ENCODE results near the gene CENATAC.
"Not testable (repeated sequence)": the region's sequence is repeated elsewhere in the genome, so short reads cannot be mapped to it uniquely, and the experiment has no call there.

The CENATAC gene, protein sequence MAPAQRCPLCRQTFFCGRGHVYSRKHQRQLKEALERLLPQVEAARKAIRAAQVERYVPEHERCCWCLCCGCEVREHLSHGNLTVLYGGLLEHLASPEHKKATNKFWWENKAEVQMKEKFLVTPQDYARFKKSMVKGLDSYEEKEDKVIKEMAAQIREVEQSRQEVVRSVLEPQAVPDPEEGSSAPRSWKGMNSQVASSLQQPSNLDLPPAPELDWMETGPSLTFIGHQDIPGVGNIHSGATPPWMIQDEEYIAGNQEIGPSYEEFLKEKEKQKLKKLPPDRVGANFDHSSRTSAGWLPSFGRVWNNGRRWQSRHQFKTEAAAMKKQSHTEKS

GRCh38 chr11:118997627-118998387, at the start of gene CENATAC:
Gene CENATAC, plus strand, starts transcription at chr11:118998138. Its CDS starts 60 bp downstream, at chr11:118998198.
- DNase-seq, result peak; percentile 95

DNA sequence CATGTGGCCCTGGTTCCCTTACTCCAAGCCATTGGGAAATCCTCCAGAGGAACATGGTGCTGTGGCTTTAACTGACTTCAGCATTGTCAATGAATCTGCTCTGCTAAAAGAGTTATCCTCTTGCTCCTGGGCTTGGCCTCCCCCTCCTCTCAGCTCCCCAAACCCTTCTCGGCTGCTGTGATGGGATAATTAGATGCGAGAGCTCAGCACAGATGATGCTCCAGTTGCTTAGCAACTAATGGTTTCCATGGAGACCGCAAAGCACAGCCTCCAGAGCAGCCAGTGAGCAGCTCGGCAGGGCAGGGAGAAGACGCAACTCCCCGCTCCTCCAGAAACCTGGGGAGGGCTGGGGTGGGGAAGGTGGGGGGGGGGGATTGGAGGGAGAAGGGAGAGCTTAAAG, 44.7 kb upstream of the CENATAC start:
- DNase-seq, result no peak

- not testable (repeated sequence) for DNase-seq
Observed at GRCh38 chr11:118953976-118954375, 44.0 kb upstream of the CENATAC start.

- peak; percentile 70 for DNase-seq
Observed at GRCh38 chr11:118956094-118956846, 41.7 kb upstream of the CENATAC start, which contains the start of gene UPK2. Gene UPK2, plus strand, starts transcription at chr11:118956298. Its CDS starts 53 bp downstream, at chr11:118956351.

- DNase-seq, result no peak
Observed at GRCh38 chr11:118956847-118957469, 41.0 kb upstream of the CENATAC start.

DNA sequence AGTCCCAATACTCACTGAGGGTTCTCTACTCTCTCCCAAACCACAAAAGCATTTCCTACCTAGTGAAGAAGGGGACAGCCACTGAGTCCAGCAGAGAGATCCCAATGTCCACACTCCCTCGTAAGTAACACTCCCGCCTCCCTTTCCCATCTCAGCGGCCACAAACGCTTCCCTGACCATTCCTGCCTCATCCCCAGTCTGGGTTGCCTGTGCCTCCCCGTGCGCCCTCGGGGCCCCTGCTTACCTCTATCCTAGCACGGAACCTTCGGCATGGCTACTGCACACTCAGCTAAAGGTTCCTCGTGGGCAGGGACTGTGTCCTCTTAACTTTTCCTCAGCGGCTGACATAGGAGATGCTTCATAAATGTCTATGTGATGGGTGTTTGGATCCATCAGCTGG, 40.4 kb upstream of the CENATAC start:
- no peak for DNase-seq

GRCh38 chr11:118957968-118958367, 40.0 kb upstream of the CENATAC start:
- no peak for DNase-seq

DNA sequence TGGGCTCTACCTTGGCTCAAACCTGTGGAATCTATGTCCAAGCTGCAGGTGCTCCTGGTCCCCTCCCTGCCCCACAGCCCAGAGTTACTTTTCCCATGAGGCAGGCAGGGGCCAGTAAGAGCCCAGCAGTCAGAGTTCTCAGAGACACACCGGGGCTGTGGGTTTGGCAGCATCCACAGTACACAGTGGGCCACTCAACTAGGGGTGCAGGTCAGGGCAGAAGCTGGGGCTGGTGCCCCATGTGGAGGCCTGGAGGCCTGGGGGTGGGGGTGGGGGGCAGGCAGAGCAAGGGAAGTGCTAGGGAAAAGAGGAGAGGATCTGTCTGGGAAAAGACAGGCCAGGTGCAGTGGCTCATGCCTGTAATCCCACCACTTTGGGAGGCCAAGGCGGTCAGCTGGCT, 39.4 kb upstream of the CENATAC start:
- no peak for DNase-seq

DNA sequence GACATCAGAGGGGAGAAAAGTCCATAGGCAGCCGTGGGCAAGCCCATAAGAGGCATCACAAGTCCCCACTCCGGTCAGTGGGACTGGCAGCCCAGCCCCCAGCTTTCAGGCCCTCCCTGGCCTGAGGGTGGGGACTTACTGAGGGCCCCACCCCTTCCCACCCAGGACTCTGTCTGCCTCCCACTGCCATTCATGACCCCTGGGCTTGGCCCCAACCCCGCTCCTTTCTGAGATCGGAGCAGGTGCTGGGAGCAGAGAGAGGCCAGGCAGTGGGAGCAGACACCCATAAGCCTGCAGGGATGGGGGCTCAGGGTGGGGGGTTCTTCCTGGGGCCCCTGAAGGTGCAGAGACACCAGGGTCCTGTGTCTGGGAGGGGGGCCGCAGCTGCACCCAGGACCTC, 36.7 kb upstream of the CENATAC start:
- no peak for DNase-seq

- no peak for DNase-seq
Observed at GRCh38 chr11:118961591-118961990, 36.3 kb upstream of the CENATAC start.

DNA sequence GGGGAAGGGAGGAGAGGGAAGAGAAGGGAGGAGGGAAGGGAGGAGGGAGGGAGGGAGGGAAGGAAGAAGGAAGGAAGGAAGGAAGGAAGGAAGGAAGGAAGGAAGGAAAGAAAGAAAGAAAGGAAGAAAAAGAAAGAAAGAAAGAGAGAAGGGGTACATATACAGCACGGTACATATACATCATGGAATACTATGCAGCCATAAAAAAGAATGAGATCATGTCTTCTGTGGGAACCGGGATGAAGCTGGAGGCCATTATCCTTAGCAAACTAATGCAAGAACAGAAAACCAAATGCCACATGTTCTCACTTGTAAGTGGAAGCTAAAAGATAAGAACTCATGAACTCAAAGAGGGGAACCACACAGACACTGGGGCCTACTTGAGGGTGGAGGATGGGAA, 28.4 kb upstream of the CENATAC start:
- not testable (repeated sequence) for DNase-seq

DNA sequence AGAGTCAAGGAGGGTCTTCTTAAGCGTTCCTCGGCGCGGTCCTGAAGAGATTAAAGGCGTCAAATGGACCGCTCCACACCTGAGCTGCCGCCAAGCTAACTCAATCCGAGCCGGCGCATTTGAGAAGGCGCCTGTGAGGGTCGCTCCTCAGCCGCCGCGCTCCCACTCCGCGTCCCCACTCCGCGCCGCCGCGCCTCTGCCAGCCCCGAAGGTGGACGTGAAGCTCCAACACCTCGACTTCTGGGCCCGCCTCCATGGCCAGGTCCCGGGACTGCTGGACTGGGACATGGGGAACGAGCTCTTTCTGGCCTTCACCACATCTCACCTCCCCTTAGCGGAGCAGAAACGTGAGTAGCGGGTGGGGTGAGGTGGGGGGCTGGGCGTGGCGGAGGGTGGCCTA, 26.3 kb upstream of the CENATAC start, which contains the start of gene FOXR1:
FOXR1 (plus strand) TSS at position 116 of the 400 bp plus-strand sequence; CDS start at position 287, 171 bp downstream.
- no peak for DNase-seq

DNA sequence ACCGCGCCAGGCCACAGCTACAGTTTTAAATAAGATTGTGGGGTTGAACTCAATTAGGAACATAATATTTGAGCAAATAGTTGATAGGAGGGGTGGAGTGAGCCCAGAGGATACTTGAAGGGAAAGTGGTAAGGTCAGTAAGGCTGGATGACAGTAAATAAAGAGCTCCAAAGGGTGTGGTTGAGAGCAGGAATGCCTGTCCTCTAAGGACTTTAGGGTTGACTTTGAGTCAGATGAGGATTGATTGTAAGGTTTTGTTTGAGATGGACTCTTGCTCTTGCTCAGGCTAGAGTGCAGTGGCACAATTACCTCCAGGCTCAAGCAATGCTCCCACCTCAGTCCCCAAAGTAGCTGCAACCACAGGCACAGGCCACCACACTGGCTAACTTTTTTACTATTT, 24.0 kb upstream of the CENATAC start:
- no peak for DNase-seq

GRCh38 chr11:118975771-118976709, 21.9 kb upstream of the CENATAC start:
- no peak for DNase-seq

GRCh38 chr11:118979434-118979833, 18.5 kb upstream of the CENATAC start:
- no peak for DNase-seq

DNA sequence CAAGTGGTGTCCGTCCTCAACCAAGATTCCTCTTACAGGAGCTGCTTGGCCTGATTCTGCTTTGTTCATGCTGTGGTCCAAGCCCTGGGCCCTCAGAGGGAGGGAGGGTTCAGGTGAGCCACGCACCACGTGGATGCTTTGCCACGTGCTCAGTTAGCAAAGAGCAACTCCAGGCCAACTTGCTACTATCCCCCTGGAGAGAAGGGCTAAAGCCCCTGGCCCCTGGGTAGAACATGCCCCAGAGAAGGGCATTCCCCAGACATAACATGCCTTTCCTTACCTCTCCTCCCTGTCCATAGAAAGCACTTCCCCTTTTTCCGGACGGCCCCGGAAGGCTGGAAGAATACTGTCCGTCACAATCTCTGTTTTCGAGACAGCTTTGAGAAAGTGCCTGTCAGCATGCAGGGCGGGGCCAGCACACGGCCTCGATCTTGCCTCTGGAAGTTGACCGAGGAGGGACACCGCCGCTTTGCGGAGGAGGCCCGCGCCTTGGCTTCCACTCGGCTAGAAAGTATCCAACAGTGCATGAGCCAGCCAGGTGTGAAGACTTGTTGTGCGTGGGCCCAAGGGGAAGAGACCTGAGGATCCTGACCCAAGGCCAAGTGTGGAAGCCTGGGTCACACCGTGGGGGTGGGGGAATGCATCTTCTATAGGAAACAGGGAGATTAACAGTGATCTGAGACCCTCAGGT, 17.6 kb upstream of the CENATAC start:
- no peak for DNase-seq

GRCh38 chr11:118984337-118984736, 13.6 kb upstream of the CENATAC start:
- not testable (repeated sequence) for DNase-seq

- DNase-seq, result no peak
Observed at GRCh38 chr11:118984825-118985224, 13.1 kb upstream of the CENATAC start.

GRCh38 chr11:118988280-118988679, 9.7 kb upstream of the CENATAC start:
- no peak for DNase-seq

DNA sequence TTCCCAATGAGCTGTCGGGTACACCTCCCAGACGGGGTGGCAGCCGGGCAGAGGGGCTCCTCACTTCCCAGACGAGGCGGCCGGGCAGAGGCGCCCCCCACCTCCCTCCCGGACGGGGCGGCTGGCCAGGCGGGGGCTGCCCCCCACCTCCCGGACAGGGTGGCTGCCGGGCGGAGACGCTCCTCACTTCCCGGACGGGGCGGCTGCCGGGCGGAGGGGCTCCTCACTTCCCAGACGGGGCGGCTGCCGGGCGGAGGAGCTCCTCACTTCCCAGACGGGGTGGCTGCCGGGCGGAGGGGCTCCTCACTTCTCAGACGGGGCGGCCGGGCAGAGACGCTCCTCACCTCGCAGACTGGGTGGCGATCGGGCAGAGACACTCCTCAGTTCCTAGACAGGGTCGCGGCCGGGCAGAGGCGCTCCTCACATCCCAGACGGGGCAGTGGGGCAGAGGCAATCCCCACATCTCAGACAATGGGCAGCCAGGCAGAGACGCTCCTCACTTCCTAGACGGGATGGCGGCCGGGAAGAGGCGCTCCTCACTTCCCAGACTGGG, 6.4 kb upstream of the CENATAC start:
- DNase-seq, result not testable (repeated sequence)
